OCI-M1 (cell line): ENCODE results near the gene SCN4A.
"Not testable (repeated sequence)": the region's sequence is repeated elsewhere in the genome, so short reads cannot be mapped to it uniquely, and the experiment has no call there.

ENCODE experiments used
- DNase-seq: peaks from one replicate; lab custom pipeline; 2025; lab: John Stamatoyannopoulos, UW

Gene SCN4A

GRCh38 chr17:63972796-63973195, at the start of gene SCN4A:
SCN4A (minus strand) TSS chr17:63972918; CDS start chr17:63972841, 77 bp downstream.
- no peak for DNase-seq

DNA sequence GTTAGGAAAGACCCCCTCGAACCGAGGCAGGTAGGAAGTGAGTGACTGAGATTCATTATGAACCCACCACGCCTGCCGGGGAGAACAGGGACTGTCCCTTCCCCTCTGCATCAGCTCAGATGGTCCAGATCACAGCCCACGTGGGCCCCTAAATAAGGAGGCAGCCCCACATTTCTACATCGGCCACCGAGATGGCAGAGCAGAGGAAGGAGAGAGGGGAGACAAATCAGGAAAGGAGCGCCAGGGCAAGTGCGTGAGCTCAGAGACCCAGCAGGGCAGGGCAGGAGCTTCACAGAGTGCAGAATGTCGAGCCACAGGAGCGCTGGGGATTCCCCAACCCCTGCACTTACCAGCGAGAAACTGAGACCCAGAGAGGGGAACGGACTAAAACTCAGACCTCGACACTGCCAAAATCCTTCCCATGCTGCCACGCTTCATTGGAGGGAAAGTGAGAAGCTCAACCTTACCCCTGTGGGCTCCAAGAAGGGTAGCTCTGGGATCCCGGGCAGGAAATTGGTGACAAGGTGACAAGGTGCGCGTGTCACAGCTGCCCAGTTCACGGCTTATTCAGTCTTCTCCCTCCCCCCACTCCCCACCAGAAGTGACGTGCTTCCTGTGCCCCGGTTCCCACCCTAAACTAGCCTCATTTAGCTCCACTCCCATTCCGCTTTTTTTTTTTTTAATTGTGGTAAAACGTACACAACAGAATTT, 47.5 kb upstream of the SCN4A start, which contains the start of gene ICAM2:
TSS of gene ICAM2 (minus strand) at position 578 of the 711 bp plus-strand sequence. CDS start 13,942 bp downstream, outside the sequence.
- peak; percentile 73 for DNase-seq

GRCh38 chr17:64019551-64019961, 46.8 kb upstream of the SCN4A start:
- not testable (repeated sequence) for DNase-seq

GRCh38 chr17:64017381-64017980, 44.8 kb upstream of the SCN4A start:
- DNase-seq: peak; percentile 56

GRCh38 chr17:64016974-64017373, 44.3 kb upstream of the SCN4A start:
- no peak for DNase-seq

GRCh38 chr17:64016231-64016784, 43.6 kb upstream of the SCN4A start:
- peak; percentile 76 for DNase-seq

GRCh38 chr17:64015447-64015846, 42.7 kb upstream of the SCN4A start:
- DNase-seq: no peak

DNA sequence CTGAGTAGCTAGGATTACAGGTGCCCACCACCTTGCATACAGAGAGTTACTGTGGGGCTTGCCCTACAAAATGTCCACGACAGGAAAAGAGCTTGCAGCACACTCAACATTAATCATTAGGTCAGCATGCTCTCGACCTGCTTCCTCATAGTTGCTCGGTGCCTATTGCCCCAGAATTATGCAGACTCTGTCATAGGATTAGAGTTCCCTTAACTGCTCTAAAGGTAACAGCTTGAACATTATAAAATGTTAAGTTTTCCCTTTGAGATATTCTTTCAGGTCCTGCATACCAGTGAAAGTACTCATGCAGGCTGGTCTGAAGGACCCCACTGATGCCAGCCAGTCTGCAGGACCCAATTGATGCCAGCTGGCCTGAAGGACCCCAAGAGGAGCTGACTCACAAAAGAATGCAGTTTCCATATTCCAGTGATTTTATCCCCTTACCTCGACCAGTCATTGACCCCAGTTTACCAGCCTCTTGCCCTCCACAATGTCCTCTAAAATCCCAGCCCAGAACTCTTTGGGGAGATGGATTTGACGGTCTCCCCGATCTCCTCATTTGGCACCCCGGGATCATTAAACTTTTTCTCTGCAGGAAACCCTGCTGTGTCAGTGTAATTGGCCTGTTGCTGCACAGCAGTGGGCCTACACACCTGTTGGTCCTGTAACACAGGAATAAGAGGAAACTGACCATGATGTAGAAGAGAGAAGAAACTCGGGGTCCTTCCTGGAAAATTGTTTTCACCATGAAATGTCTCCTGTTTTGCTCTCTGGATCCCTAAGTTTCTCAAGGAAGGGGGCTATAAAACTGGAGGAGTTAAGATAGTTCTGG, 37.1 kb upstream of the SCN4A start:
- no peak for DNase-seq

DNA sequence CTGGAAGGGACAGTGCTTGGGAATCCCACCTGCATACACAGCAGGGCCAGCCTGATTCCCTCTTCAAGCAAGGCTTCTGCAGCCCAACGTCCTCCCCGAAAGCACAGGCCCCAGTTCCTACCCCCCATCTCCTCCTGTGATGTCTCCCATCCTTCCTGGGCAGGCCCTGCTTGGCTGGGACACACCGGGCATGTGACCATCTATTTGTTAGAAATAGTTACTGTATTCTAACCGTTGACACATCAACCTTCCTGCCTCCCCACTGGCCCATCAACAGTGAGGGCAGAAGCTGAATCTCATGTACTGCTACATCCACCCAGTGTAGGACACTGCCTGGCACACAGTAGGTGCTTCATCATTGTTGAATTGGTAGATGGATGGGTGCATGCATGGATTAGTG, 36.1 kb upstream of the SCN4A start:
- DNase-seq: no peak

- DNase-seq: no peak
Observed at GRCh38 chr17:64008346-64008745, 35.6 kb upstream of the SCN4A start.

GRCh38 chr17:64007838-64008282, 35.1 kb upstream of the SCN4A start:
- no peak for DNase-seq

DNA sequence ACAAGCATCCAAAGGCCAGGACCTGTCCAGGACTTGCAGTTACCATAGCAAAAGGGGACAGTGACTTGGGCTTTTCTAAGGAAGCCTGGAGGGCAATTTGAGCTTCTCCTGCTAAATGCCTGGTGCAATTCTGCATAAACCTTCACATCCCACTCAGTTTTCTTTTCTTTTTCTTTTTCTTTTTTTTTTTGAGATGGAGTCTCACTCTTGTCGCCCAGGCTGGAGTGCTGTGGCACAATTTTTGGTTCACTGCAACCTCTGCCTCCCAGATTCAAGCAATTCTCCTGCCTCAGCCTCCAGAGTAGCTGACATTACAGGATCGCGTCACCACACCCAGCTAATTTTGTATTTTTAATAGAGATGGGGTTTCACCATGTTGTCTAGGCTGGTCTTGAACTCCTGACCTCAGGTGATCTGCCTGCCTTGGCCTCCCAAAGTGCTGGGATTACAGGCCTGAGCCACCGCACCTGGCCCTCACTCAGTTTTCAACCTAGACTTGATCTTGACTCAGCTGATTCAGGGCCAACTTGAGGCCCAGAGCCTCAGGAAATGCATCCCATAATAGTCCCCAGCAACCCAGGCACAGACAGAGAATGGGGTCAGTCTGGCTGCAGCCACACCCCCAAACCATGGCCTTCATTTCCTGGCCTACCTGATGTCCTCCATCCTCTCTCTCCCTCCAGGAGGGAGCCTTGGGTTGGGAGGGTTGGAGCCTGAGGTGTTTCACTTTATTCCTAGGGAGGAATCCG, 34.5 kb upstream of the SCN4A start:
- DNase-seq: not testable (repeated sequence)

GRCh38 chr17:64006361-64007088, 33.8 kb upstream of the SCN4A start:
- peak; percentile 93 for DNase-seq

GRCh38 chr17:64005734-64006167, 33.0 kb upstream of the SCN4A start:
- DNase-seq: peak; percentile 38

DNA sequence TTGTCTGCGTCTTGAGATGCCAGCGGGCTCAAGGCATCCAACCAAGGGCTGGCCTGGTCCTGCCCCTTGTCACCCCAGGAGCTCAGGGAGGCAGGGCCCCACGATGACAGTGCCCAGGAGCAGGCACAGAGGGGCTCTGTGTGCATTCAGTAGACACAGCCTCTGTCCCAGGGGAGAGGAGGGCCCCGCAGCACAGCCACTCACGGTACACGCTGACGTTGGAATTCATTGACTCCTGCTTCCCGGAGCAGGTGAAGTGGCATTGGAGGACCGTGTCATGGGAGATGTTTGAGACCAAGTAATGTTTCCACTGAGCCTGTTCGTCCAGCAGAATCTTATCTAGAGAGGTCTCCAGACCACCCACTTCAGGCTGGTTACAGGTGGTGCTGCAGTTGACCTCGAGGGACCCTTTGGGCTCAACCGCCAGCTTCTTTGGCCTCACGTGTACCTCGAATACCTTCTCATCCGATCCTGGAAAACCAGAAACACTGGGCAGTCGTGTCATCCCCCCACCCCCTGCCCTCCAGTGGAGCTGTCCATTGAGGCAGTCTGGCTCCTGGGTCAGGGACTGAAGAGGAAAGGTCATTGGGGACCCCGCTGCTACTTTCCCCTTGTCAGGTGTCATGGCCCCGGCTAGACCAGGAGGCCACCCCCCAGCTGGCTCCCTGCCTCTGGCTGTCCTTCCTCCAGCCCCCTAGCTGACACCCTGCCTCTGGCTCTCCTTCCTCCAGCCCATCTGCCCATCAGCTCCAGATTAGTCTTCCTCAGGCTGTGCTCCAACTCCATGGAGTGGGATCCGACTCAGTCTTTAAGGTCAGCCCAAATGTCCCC, 32.4 kb upstream of the SCN4A start:
- DNase-seq: no peak

GRCh38 chr17:64004218-64004770, 31.6 kb upstream of the SCN4A start:
- DNase-seq: no peak

DNA sequence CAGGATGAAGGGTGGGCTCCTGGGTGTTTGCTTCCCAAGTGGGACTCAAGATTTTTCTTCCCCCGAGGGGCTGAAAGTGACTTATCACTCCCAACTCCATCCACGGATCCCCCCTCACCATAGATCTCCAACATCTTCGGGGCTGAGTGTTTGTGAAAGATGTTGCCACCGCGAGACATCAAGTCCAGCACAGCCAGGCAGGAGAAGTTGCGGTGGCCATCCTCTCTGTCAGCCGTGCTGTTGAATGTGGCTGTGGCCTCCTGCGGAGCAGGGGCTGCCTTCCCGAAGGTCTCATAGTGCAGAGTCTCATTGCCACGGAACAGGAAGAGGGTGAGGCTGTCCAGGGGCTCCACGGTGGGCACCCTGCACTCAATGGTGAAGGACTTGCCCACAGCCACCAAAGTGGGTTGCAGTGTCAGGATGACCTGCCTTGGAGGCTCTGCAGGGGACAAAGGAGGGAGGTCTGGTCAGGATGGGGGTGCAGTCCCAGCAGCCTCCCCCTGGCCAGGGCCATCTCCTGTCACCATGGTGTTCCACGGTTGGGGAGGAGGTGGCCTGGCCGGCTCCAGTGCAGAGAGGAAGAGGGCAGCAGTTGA, 30.9 kb upstream of the SCN4A start:
- DNase-seq: no peak

- DNase-seq: no peak
Observed at GRCh38 chr17:64002658-64003525, 30.2 kb upstream of the SCN4A start.
